GM19395 (cell line): ENCODE data around the gene GRIN2C.

Source experiments
- ATAC-seq: cut with Tn5 transposase; IDR thresholded peaks from one replicate; pipeline ENCODE4 v1.9.1; 2021; ENCODE audit warnings: mild to moderate bottlenecking, moderate library complexity; ENCODE audit not compliant: unreplicated experiment

Gene GRIN2C

DNA sequence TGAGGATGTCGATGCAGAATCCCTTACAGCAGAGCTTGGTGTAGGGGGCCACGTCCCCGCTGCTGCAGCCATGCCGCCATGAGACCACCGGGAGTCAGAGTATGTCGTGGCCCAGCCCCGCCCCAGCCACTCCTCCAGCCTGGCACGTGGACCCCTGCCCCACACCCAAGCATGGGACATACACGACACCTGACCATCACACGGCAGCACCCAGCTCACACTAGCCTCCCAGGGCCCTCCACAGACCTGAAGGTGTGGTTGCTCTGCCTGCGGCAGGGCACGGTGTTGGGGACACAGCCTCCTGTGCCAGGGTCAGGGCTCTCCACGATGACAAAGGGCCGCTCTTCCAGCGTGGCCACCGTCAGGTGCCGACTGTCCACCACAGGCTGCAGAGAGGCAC is 9.4 kb downstream of the GRIN2C start:
- ATAC-seq, result no peak

DNA sequence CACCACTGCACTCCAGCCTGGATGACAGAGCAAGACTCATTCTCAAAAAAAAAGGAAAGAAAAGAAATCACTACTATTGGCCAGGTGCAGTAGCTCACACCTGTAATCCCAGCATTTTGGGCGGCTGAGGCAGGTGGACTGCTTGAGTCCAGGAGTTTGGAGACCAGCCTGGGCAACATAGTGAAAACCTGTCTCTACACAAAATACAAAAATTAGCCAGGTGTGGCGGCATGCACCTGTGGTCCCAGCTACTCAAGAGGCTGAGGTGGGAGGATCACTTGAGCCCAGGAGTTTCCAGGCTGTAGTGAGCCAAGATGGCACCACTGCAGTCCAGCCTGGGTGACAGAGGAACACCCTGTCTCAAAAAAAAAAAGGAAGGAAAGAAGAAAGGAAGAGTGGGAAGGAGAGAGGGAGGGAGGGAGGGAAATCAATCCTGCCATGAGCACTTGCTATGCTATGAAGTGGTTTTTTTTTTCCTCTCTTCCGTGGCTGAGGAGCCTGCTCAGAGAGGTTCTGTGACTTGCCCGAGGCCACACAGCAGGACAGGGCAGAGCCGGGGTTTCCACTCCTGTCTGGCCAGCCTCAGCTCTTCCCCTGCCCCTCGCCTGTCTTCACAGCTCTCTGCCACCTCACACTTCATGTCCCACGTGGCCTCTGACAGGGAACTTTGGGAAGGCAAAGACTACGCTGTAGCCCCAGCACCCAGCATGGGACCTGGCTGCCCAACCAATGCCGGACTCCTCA is 10.9 kb downstream of the GRIN2C start:
- ATAC-seq, result no peak

DNA sequence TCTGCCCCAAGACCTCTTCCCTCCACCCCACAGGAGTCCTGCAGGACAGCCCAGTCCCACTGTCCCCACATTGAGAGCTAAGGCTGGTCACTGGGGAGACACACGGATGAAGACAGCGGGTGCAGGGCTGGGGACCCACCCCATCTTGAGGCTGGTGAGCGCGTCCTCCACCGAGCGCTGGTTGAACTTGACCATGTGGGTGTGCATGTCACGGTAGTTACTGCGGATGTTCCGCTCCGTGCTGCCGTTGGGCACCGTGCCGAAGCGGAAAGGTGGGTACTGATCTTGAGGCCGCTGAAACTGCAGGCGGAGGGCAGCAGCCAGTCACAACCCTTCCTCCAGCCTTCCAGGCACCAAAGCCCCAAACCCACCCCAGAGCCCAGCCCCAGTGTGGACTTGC is 13.1 kb downstream of the GRIN2C start:
- ATAC-seq, result no peak

DNA sequence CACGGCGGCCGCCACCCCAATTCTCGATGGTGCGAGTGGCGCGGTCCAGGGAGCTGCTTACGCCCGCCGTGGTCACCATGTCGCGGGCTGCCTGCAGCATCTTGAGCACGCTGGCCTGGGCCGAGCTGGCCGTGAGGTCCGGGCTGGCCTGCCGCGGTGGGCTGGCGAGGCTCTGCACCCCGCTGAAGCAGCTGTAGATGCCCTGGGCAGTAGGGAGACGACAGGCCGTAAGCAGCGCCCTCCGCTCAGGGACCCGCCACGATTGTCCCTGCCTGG is 16.4 kb downstream of the GRIN2C start:
- ATAC-seq, result no peak

DNA sequence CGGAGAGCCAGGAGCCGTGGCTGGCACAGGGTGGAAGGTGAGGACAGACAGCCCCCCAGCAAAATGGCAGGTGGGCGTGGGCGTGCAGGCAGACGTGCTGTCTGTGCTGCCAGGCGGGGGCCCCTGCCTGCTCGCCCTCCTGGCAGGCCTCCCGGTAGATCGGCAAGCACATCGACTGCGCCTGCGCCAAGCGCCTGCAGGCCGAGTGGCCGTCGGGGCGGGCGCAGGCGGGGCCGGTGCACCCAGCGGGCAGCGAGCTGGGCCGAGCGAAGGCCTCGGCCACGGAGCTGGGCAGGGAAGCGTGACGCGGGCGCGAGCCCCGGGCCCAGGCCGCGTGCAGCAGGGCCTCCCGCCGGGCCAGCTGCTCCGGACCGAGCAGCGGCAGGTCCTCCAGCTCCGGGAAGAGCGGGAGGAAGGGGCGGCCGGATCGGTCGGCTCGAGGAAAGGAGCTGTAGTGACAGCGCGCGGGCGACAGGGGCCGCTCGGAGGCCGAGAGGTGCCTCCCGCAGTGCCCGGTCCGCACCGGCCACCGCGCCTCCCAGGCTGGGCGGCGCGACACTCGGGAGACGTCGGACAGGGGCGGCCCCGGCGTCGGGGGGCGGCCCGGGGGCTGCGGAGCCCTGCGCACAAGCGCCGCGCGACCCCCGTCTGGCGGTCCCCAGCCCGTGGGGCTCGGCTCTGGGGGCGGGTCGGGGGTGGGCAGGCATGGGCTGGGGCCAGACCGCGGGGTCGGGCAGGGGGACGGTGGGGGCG is 16.9 kb downstream of the GRIN2C start:
- ATAC-seq, result no peak

DNA sequence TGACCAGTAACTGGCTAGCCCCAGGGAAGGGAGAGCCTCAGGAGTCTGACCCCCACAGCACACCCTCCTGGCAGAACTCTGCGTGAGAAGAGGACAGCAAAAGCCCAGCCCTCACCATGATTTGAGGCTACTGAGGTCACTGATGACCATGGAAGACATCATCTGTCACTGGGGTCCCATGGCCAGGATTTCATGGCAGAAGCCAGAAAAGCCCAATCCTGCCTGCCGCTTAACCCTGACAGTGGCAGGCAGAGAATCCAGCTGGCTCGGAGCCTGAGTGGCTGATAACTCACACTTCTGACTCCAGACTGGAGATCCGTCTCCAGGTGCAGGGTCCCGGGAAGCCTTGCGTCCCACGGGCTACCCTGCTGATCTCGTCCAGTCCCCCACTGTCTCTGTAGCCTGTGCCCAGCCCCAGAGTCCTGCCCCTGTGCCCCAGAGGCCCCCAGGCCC is 17.5 kb downstream of the GRIN2C start:
- no peak for ATAC-seq

DNA sequence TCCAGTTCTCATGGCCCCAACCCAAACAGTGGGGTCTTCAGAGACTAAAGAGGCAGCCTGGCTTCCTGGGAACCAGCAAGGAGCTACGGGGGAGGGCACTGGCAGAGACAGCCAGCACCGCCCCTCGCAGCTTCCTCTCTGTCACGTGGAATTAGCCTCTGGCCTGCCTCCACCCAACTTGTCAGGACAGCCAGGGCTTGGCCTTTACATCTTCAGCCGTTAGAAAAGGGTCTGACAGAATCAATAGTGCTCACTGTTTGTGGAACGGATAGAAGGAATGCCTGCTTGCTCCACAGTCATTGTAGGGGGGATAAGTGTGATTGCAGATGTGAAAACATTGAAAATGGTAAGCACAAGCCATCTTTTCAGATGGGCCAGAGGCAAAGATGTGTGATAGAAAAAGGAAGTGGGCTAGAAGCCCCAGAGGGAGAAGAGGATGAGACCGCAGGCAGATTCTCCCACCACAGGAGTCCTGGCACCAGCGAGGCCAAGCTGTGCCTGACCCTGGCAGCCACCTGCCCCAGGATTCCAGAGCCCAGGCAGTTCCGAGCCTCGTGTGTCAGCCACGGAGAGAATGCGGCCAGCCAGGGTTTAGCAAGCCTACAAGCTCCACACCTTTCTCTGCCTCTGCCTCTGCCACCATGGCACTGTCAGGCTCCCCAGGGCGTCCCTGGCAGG is 18.6 kb downstream of the GRIN2C start:
- ATAC-seq, result no peak

DNA sequence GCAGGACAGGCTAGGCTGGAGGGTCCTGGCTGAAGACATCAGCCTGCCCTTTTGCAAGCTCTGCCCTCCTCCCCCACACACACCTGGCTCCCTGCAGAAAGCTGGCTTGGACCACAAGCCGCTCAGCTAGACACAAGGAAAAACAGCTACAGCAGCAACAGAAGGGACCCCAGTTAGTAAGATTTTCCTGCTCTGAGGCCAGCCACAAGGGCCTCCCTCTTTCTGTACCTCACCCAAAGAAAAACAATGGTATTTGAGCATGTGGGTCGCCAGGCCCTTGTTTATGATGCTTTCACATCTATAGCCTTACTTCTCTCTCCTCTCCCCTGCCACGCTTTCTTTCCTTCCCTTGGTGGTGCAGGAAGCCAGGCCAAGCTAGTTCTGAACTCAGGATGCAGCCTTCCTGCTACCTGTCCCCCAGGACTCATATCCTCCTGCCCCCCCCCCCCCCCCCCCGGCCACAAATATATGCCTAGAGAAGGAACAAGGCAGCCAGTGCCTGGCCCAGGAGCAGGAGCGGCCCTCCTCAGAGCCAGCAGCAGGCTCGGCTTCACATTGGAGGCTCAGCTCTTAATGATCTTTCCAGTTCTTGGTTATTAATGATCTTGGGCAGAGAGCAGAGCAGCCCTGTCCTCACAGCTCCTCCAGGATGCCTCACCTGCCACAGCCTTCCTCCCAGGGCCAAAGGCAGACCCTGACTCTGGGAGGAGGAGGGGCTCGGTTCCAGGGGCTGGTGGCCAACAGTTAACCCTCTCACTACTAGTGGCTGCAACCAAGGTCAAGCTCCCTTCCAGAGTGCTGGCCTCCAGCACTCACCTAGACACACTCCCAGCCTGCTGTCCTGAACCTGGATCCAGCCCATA is 19.5 kb downstream of the GRIN2C start:
- ATAC-seq, result no peak

DNA sequence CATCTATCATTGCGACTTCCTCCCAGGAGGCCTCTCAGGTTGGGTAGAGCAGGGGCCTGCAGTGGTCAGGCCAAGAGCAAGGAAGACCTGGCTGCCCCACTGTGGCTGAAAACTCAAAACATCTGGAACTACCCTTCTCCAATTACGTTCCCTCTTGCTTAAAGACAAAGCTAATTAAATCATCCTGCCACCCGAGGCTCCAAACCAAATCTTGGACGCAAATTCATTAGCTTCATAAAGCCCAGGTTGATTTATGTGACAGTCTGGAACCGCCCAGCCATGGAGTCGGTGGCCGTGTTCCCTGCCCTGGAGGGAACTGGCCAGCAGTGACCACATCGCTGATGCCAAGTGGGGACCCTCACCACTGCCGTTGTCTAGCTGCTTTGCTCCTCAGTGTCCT is 21.4 kb downstream of the GRIN2C start:
- no peak for ATAC-seq

DNA sequence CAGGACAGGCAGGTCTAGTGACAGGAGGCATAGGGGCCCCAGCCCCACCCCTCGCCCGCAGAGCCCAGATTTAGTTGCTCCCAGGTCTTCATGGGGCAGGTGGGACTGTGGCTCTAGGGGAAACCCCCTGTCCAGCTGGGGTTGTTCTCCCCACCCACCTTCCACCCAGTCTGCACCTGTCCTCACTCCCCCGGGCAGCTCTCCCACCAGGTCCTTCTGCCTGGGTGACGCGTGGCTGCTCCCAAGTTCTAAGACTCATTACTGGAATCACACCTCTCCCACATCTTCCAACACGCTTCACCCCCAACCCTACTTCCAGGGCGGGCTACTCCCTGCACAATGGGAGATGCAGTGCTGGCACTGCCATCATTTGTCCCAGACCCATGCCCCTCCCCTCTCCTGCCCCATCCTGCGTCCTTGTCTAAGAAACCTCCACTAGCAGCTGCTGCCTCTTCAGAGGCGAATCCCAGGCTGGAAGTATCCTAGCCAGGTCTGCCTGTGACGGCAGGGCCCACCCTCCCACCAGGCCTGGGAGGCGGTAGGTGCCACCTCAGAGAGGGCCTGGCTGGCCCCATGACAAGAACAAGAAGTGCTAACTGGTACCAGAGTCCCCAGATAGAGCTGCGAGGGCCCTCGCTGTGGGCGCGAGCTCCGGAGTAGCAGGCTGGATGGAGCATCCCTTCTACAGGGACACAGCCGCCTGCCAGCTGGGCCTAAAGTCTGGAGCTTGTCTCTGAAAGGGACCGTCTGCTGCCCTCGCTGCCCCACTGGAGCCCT is 22.8 kb downstream of the GRIN2C start:
- no peak for ATAC-seq

DNA sequence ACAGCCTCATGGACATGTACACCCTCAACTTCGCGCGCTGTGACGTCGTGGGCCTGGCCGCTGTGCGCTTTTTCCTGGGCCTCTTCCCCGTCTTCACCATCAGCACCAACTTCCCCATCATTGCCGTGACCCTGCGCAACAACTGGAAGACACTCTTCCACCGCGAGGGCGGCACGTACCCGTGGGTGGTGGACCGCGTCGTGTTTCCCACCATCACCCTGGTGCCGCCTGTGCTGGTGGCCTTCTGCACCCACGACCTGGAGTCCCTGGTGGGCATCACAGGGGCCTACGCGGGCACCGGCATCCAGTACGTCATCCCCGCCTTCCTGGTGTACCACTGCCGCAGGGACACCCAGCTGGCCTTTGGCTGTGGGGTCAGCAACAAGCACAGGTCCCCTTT is 23.5 kb downstream of the GRIN2C start:
- no peak for ATAC-seq

DNA sequence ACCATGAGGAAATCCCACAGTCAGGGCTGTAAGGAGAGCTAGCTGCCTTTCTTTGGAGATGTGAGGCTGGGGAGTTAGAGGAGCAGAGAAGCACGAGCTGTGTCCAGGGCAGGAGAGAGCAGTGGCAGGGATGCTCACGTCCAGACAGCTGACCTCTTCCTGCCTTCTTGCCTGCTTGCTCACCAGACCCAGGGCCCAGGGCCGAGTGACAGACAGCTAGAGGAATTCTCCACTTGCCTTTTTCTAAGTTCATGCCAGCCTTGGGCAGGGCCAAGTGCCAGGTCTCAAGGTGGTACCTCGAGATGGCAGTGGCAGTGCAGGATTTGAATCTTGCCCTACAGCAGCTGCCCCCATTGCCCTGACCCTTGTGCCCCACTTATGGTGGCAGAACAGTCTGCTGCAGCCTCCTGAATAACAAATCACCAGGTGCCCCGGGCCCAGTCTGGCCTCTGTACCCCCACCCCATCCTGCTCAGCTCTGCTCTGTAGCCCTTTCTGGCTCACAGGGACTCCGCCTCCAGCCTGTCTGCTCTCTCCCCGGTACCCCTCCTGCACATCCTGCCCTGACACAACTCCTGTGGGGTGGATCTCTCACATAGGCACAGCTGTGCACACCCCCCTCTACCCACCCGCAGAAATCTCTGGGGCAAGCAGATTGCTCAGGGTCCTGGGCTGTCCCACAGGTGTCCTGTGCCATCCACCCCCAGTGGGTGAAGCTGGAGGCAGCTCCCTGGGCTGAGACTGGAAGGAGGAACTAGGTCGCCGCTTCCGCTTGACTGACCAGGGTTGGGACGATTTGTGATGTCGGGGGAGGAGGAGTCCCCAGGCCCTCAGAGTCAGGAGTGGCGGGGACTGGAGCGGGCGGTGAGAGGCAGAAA is 25.9 kb downstream of the GRIN2C start:
- ATAC-seq, result no peak

DNA sequence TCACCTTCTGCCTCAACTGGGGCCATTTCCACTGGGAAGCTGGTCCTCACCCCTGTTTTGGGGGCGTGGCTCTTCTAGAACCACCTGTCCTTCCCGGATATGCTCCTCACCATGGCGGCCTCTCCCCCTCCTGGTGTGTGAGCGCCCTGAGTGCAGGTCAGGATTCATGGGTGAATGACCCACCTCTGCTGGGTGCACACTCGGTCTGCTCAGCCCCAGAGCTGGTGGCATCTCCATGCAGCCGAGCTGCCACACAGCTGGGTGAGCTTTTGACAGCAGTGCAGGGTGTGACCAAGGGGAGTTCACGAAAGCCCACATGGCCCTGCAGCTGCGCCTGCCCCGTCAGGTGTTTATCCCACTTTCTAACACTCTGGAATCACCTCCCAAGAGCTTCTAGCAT is 27.3 kb downstream of the GRIN2C start:
- ATAC-seq, result no peak

DNA sequence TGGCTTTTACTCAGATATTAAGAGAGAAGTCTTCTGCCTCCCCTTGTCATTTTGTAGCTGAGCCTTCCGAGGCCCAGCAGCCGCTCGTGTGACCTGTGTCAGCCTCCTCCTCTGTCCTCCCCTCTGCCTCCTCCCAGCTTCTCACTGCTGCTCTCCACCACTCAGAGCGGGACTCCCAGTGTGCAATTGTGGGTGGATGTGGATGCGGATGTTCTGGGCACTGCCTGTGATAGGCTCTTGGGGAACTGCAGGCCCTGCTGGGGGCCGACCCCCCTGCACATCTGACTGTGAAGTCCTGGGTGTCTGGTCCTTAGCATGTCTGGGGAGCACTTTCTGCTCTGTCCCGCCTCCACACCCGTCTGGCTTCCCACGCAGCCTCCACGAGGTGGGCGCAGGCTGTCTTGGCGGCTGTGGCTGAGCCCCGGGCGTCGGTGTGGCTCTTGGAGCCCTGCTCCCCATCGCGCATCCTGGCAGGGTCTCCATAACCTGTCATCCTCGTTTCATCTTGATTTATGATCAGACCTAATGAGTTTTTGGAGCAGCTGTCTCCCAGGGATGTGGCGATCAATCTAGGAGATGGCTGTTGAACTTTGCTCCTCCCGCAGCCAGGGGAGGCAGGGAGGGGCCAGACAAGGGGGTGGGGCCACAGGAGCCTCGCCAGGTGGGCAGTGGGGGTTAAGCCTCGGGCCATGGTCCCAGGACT is 28.1 kb downstream of the GRIN2C start:
- no peak for ATAC-seq

DNA sequence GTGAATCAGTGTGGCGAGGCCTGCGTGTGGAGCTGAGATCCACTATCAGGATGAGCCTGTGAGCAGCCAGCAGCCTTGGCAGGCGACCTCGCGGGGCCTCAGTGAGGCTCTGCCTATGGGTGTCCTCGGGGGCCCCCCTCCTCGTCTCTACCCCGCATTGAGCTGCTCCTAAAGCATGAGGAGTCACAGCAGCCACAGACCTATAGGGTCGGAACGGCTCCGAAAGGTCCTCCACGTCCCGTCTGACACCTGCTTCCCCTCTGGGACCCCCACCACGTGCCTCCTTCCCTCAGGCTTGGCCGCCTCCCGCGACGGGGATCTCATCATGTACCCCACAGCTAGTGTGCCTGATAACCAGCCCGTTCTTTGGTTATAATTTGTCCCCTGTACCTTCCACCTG is 28.8 kb downstream of the GRIN2C start:
- no peak for ATAC-seq

DNA sequence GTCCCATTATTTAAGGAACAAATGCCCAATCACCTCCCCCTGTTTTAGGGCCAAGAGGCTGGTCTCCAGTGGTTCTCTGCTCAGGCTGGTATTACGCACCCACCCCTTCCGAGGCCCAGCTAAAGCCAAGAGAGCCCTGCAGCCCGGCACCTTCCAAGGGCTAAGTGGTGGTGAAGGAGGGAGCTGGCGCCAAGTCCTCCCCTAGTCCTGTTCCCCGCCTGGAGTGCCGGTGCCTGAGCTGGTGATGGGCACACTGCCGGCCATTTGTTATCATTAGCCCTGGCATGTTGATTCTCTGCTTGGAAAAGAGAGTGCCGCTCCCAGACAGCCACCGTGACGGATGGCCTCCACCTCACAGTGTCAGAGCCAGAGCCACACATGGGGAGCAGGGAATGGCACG is 31.9 kb downstream of the GRIN2C start:
- ATAC-seq, result no peak

DNA sequence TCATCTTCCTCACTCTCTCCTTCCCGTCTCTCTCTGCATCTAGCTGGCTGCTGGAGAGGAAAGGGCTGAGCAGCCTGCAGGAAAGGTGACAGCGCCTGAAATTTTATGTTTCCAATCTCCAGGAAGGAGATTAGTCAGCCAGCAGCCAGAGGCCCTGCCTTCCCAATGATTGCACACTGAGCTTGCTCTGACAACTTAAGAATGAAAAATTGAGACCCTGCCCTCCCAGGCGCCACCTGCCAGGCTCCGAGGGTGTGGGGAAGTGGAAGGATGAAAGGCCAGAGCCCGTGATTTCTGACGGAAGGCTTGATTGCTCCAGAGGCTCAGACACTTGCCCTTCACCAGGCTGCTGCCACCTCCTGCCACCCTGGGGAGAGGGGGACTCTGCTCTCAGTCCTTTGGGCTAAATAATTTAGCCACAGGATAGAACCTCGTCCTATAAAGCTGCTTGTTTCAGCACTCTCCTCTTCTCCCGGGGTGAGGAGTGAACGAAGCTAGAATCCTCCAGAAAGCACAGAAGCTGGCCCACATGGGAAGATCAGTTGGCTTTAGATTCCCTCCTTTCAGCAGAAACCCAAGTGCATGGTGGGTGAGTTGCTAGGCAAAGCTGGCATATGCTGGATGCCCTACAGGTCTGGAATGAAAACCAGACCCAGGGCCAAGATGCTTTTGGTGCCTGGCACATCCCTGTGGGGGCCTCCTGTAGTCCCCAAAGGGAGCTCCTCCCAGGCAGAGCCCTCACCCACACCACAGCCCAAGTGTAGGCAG is 33.5 kb downstream of the GRIN2C start:
- no peak for ATAC-seq

DNA sequence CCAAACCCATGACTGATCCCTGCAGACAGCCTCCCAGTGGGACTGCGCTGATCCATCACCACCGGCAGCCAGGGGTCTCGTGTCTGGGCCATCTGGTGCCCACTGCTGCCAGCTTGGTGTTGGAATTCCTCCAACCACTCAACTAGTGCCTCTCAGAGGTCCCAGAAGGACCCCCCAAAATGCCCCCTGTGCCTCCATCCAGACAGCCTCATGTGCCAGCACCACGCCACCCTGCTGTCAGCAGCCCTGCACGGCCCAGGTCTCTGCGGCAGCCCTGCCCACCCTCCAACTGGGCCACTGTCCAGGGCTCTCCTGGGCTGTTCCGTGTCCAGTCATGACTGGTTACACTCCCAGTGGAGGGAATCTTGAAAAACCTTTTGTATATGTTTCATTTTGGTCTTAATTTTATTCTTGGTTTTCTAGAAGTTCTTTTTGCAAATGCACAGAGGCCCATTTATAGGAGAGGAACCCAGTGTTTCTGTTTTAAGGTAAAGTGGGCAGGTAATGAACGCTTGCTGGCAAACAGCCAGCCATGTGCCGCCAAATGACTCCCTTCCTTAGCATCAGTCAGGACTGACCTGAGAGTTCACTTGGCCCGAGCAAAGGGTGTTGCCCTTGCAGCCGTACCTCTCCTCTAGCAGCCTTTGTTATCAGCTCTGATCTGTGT is 34.6 kb downstream of the GRIN2C start:
- no peak for ATAC-seq
